WTC11 (cell line): ENCODE data around the gene SREBF1. TPM values are rescaled to one million over a fixed set of nuclear protein-coding genes. Genes with fewer than 3 reads are reported as not detected.

ENCODE experiments used
- ATAC-seq: fragments of 200-7000 bp; cut with Tn5 transposase; 2 replicates; pipeline ENCODE4 v1.10.0; 2021; ENCODE audit warnings: mild to moderate bottlenecking, moderate library complexity
- CTCF ChIA-PET: fragments of 300-600 bp; sonication (Branson Sonifier 250); formaldehyde crosslinking; loops from one replicate; lab custom pipeline; 2021; ENCODE audit warnings: antibody characterized with exemption; lab: Charles Lee
- POLR2A ChIA-PET: fragments of 350-600 bp; sonication (Branson Sonifier 250); formaldehyde crosslinking; loops from one replicate; lab custom pipeline; 2021; ENCODE audit warnings: antibody characterized with exemption; lab: Charles Lee
- DNase-seq: peaks from one replicate; pipeline ENCODE4 v3.0.0; 2021; ENCODE audit warnings: low spot score
- H3K27ac Mint-ChIP-seq: 2 replicates; pipeline ENCODE4 v1.8.0; 2021; ENCODE audit warnings: mixed read lengths
- H3K27me3 Mint-ChIP-seq: 2 replicates; pipeline ENCODE4 v1.8.0; 2021; ENCODE audit warnings: low read depth, mild to moderate bottlenecking, moderate library complexity, mixed read lengths
- H3K36me3 Mint-ChIP-seq: 2 replicates; pipeline ENCODE4 v1.8.0; 2021; ENCODE audit warnings: mixed read lengths
- H3K4me1 Mint-ChIP-seq: 2 replicates; pipeline ENCODE4 v1.8.0; 2022; ENCODE audit warnings: mixed read lengths
- H3K4me3 Mint-ChIP-seq: 2 replicates; pipeline ENCODE4 v1.8.0; 2021; ENCODE audit warnings: mild to moderate bottlenecking, moderate library complexity, mixed read lengths
- H3K9me3 Mint-ChIP-seq: 2 replicates; pipeline ENCODE4 v1.8.0; 2021; ENCODE audit warnings: mixed read lengths
- ATF3 ChIP-seq: sonication (generic); formaldehyde crosslinking; conservative IDR thresholded peaks from 2 replicates; pipeline ENCODE4 v1.8.1; 2022; ENCODE audit warnings: mild to moderate bottlenecking, missing genetic modification reagents
- CREM ChIP-seq: sonication (generic); formaldehyde crosslinking; IDR thresholded peaks from 2 replicates; pipeline ENCODE4 v1.8.1; 2022; ENCODE audit warnings: mild to moderate bottlenecking, missing genetic modification reagents, moderate library complexity
- ELF4 ChIP-seq: sonication (generic); formaldehyde crosslinking; IDR thresholded peaks from 2 replicates; pipeline ENCODE4 v1.8.1; 2022; ENCODE audit warnings: low read depth, mild to moderate bottlenecking, moderate library complexity, missing genetic modification reagents
- FOXP1 ChIP-seq: sonication (generic); formaldehyde crosslinking; IDR thresholded peaks from 2 replicates; pipeline ENCODE4 v1.8.0; 2022; ENCODE audit warnings: missing genetic modification reagents, mild to moderate bottlenecking, moderate library complexity, borderline replicate concordance
- FOXP4 ChIP-seq: sonication (generic); formaldehyde crosslinking; IDR thresholded peaks from 2 replicates; pipeline ENCODE4 v1.8.0; 2022; ENCODE audit warnings: mild to moderate bottlenecking, missing genetic modification reagents
- GRHL2 ChIP-seq: fragments of 250-450 bp; sonication (Bioruptor Pico); IDR thresholded peaks from 2 replicates; pipeline ENCODE4 v1.8.0; 2022; ENCODE audit warnings: mild to moderate bottlenecking, moderate library complexity; ENCODE audit not compliant: insufficient replicate concordance, severe bottlenecking
- HMGXB4 ChIP-seq: sonication (generic); formaldehyde crosslinking; IDR thresholded peaks from 2 replicates; pipeline ENCODE4 v1.8.1; 2023; ENCODE audit warnings: mild to moderate bottlenecking, moderate library complexity, missing genetic modification reagents
- IRF2 ChIP-seq: sonication (generic); formaldehyde crosslinking; IDR thresholded peaks from 2 replicates; pipeline ENCODE4 v1.8.0; 2022; ENCODE audit warnings: low read depth, missing genetic modification reagents, borderline replicate concordance
- JUN ChIP-seq: sonication (generic); formaldehyde crosslinking; IDR thresholded peaks from 2 replicates; pipeline ENCODE4 v1.8.0; 2023; ENCODE audit warnings: mild to moderate bottlenecking, missing genetic modification reagents
- NR2C2 ChIP-seq: sonication (generic); formaldehyde crosslinking; IDR thresholded peaks from 2 replicates; pipeline ENCODE4 v1.8.0; 2022; ENCODE audit warnings: mild to moderate bottlenecking, missing genetic modification reagents
- NR3C1 ChIP-seq: sonication (generic); formaldehyde crosslinking; conservative IDR thresholded peaks from 2 replicates; pipeline ENCODE4 v1.8.1; 2023; ENCODE audit warnings: low read depth, mild to moderate bottlenecking, missing genetic modification reagents
- PRRX2 ChIP-seq: fragments of 250-450 bp; sonication (Bioruptor Pico); IDR thresholded peaks from 2 replicates; pipeline ENCODE4 v1.8.0; 2021; ENCODE audit warnings: mild to moderate bottlenecking
- SMAD3 ChIP-seq: sonication (generic); formaldehyde crosslinking; IDR thresholded peaks from 2 replicates; pipeline ENCODE4 v1.8.0; 2022; ENCODE audit warnings: missing genetic modification reagents, mild to moderate bottlenecking, borderline replicate concordance
- SOX15 ChIP-seq: fragments of 250-450 bp; sonication (Bioruptor Pico); IDR thresholded peaks from 2 replicates; pipeline ENCODE4 v1.9.0; 2021; ENCODE audit warnings: mild to moderate bottlenecking
- TCF7 ChIP-seq: sonication (generic); formaldehyde crosslinking; IDR thresholded peaks from 2 replicates; pipeline ENCODE4 v1.8.0; 2022; ENCODE audit warnings: mild to moderate bottlenecking, low read depth, missing genetic modification reagents, moderate library complexity
- ZNF138 ChIP-seq: sonication (generic); formaldehyde crosslinking; conservative IDR thresholded peaks from 2 replicates; pipeline ENCODE4 v1.8.1; 2022; ENCODE audit warnings: mild to moderate bottlenecking, moderate library complexity, missing genetic modification reagents
- ZNF219 ChIP-seq: sonication (generic); formaldehyde crosslinking; IDR thresholded peaks from 2 replicates; pipeline ENCODE4 v1.8.0; 2023; ENCODE audit warnings: missing genetic modification reagents, mild to moderate bottlenecking, borderline replicate concordance
- ZNF232 ChIP-seq: sonication (generic); formaldehyde crosslinking; IDR thresholded peaks from 2 replicates; pipeline ENCODE4 v1.8.0; 2022; ENCODE audit warnings: mild to moderate bottlenecking, missing genetic modification reagents
- ZNF317 ChIP-seq: sonication (generic); formaldehyde crosslinking; IDR thresholded peaks from 2 replicates; pipeline ENCODE4 v1.8.1; 2023; ENCODE audit warnings: low read depth, mild to moderate bottlenecking, moderate library complexity, missing genetic modification reagents, borderline replicate concordance
- ZNF396 ChIP-seq: fragments of 250-450 bp; sonication (Bioruptor Pico); IDR thresholded peaks from 2 replicates; pipeline ENCODE4 v1.8.0; 2021; ENCODE audit warnings: mild to moderate bottlenecking, moderate library complexity, borderline replicate concordance
- ZNF416 ChIP-seq: fragments of 250-450 bp; sonication (Bioruptor Pico); IDR thresholded peaks from 2 replicates; pipeline ENCODE4 v1.9.0; 2021; ENCODE audit warnings: mild to moderate bottlenecking, inconsistent platforms
- ZNF512 ChIP-seq: sonication (generic); formaldehyde crosslinking; IDR thresholded peaks from 2 replicates; pipeline ENCODE4 v1.8.1; 2022; ENCODE audit warnings: missing genetic modification reagents, borderline replicate concordance
- ZNF532 ChIP-seq: fragments of 250-450 bp; sonication (Bioruptor Pico); IDR thresholded peaks from 2 replicates; pipeline ENCODE4 v1.9.0; 2021; ENCODE audit warnings: mild to moderate bottlenecking, borderline replicate concordance
- ZNF671 ChIP-seq: fragments of 250-450 bp; sonication (Bioruptor Pico); IDR thresholded peaks from 2 replicates; pipeline ENCODE4 v1.8.0; 2021; ENCODE audit warnings: mild to moderate bottlenecking
- ZSCAN18 ChIP-seq: fragments of 250-450 bp; sonication (Bioruptor Pico); IDR thresholded peaks from 2 replicates; pipeline ENCODE4 v2.1.2; 2022; ENCODE audit warnings: mild to moderate bottlenecking, moderate library complexity
- total RNA-seq: library from RNA; stranded (reverse); gene quantifications from 3 replicates; pipeline ENCODE4 v1.2.3, GENCODE V29; 2021

Gene SREBF1
- total RNA-seq, 1 experiment from 2014 or later, result 93.7 TPM

- TF ChIP-seq SOX15 (CRISPR knock-in tag), result no peak
- no peak for TF ChIP-seq FOXP1 (CRISPR knock-in tag)
- TF ChIP-seq ZNF232 (CRISPR knock-in tag), result no peak
- no peak for TF ChIP-seq NR3C1 (CRISPR knock-in tag)
- no peak for TF ChIP-seq JUN (CRISPR knock-in tag)
- no peak for TF ChIP-seq ZNF512 (CRISPR knock-in tag)
- TF ChIP-seq IRF2, result no peak
- TF ChIP-seq ZNF138 (CRISPR knock-in tag), result no peak
- no peak for TF ChIP-seq FOXP4 (CRISPR knock-in tag)
- no peak for TF ChIP-seq ZNF416
Measured at GRCh38 chr17:17778308-17779014, 58.3 kb downstream of the SREBF1 start (continued).

- peaks cover 6% of the 10 kb centered on the region; the same call in 1 of the 2 replicates for H3K27me3 Mint-ChIP-seq
- CTCF ChIA-PET, result interaction anchor here (1.1 to 1.7 kb wide), 2 partner anchors 9 to 28 kb away, joined by 3 to 4 read pairs; no protein-coding TSS in a partner anchor
- POLR2A ChIA-PET, result interaction anchor here (0.5 kb wide), 1 partner anchor 48 kb away, joined by 3 read pairs; no protein-coding TSS in a partner anchor
- TF ChIP-seq ZNF671 (no peak), ZNF232 (CRISPR knock-in tag) (no peak), JUN (CRISPR knock-in tag) (no peak), ZNF532 (no peak), ZNF317 (CRISPR knock-in tag) (no peak), ATF3 (CRISPR knock-in tag) (no peak), TCF7 (CRISPR knock-in tag) (no peak), HMGXB4 (no peak), PRRX2 (no peak), ZSCAN18 (CRISPR knock-in tag) (no peak), GRHL2 (CRISPR knock-in tag) (no peak), ZNF396 (CRISPR knock-in tag) (no peak), ELF4 (CRISPR knock-in tag) (no peak), SMAD3 (CRISPR knock-in tag) (no peak), NR2C2 (CRISPR knock-in tag) (no peak), ZNF219 (CRISPR knock-in tag) (no peak), CREM (CRISPR knock-in tag) (no peak)
Measured at GRCh38 chr17:17776889-17777288, 59.9 kb downstream of the SREBF1 start.

More at GRCh38 chr17:17776889-17777288, 59.9 kb downstream of the SREBF1 start:
- Mint-ChIP-seq H3K9me3 (no peaks in the 10 kb centered on the region), H3K36me3 (no peaks in the 10 kb centered on the region), H3K4me3 (no peak overlapping the region), H3K27ac (no peak overlapping the region), H3K4me1 (peaks cover 24% of the 10 kb centered on the region)
- ATAC-seq, result no peak
- no peak for DNase-seq
